HG03095 (cell line): ENCODE measurements around the gene UFSP2.
"Not testable (repeated sequence)": the region's sequence is repeated elsewhere in the genome, so short reads cannot be mapped to it uniquely, and the experiment has no call there.

Source experiments
- ATAC-seq: cut with Tn5 transposase; IDR thresholded peaks from one replicate; pipeline ENCODE4 v1.9.1; 2021; ENCODE audit warnings: moderate library complexity; ENCODE audit not compliant: unreplicated experiment

UFSP2 gene

GRCh38 chr4:185384061-185384460 is 41.7 kb downstream of the UFSP2 start:
- no peak for ATAC-seq

- ATAC-seq = no peak
Measured at GRCh38 chr4:185383451-185383850, 42.3 kb downstream of the UFSP2 start.

GRCh38 chr4:185382754-185383153 is 43.0 kb downstream of the UFSP2 start:
- ATAC-seq = no peak

- ATAC-seq = no peak
Measured at GRCh38 chr4:185381288-185382196, 44.2 kb downstream of the UFSP2 start.

GRCh38 chr4:185380320-185380719 is 45.4 kb downstream of the UFSP2 start:
- no peak for ATAC-seq

- no peak for ATAC-seq
Measured at GRCh38 chr4:185379326-185380295, 46.2 kb downstream of the UFSP2 start.

GRCh38 chr4:185378264-185378663 is 47.5 kb downstream of the UFSP2 start:
- ATAC-seq = no peak

- ATAC-seq = no peak
Measured at GRCh38 chr4:185374573-185374972, 51.2 kb downstream of the UFSP2 start.

GRCh38 chr4:185374027-185374426 is 51.7 kb downstream of the UFSP2 start:
- no peak for ATAC-seq

GRCh38 chr4:185371702-185372101 is 54.1 kb downstream of the UFSP2 start:
- ATAC-seq = no peak

- ATAC-seq = no peak
Measured at GRCh38 chr4:185370268-185370949, 55.4 kb downstream of the UFSP2 start.

GRCh38 chr4:185369731-185370130 is 56.0 kb downstream of the UFSP2 start:
- ATAC-seq = no peak

GRCh38 chr4:185364886-185365285 is 60.9 kb downstream of the UFSP2 start:
- no peak for ATAC-seq

- ATAC-seq = no peak
Measured at GRCh38 chr4:185363251-185363650, 62.5 kb downstream of the UFSP2 start.

GRCh38 chr4:185362570-185362969 is 63.2 kb downstream of the UFSP2 start:
- ATAC-seq = not testable (repeated sequence)

GRCh38 chr4:185361872-185362271 is 63.9 kb downstream of the UFSP2 start:
- ATAC-seq = no peak

- no peak for ATAC-seq
Measured at GRCh38 chr4:185359767-185360446, 65.9 kb downstream of the UFSP2 start.

- no peak for ATAC-seq
Measured at GRCh38 chr4:185358959-185359358, 66.8 kb downstream of the UFSP2 start.

GRCh38 chr4:185358514-185358913 is 67.2 kb downstream of the UFSP2 start:
- ATAC-seq = no peak

GRCh38 chr4:185357733-185358440 is 67.9 kb downstream of the UFSP2 start:
- ATAC-seq = no peak
